ENCODE results near the gene SIGLEC11. TPM values are rescaled to one million over a fixed set of nuclear protein-coding genes. Genes with fewer than 3 reads are reported as not detected.

Gene SIGLEC11
- polyA plus RNA-seq, 2 of the 4 experiments (the other 2 are of a cell fraction), result not detected

GRCh38 chr19:50007170-50007569 lies 46.2 kb upstream of the SIGLEC11 start (continued):
- TF ChIP-seq BCL3 (IDR thresholded peaks at IDR 0.05) (no peak), NPAS2 (CRISPR knock-in tag; IDR thresholded peaks at IDR 0.05; ENCODE audit: borderline replicate concordance) (no peak), ZFP36 (IDR thresholded peaks at IDR 0.05; ENCODE audit: borderline replicate concordance, partially characterized antibody) (no peak), HOXA7 (CRISPR knock-in tag; IDR thresholded peaks at IDR 0.05) (no peak), POLR2AphosphoS2 (conservative IDR thresholded peaks at IDR 0.05; ENCODE audit: low read length) (no peak), RCOR1 (IDR thresholded peaks at IDR 0.05; ENCODE audit: low read depth, low read length) (no peak), RARB (CRISPR knock-in tag; IDR thresholded peaks at IDR 0.05) (no peak), TFCP2L1 (CRISPR knock-in tag; IDR thresholded peaks at IDR 0.05) (no peak), ELK1 (IDR thresholded peaks at IDR 0.05; ENCODE audit: low read depth, low read length) (no peak), KDM5A (IDR thresholded peaks at IDR 0.05) (no peak)

GRCh38 chr19:50005428-50005827 lies 44.5 kb upstream of the SIGLEC11 start:
- no peaks in the 10 kb centered on the region for H3K9me3 ChIP-seq
- TF ChIP-seq SMC3 (IDR thresholded peaks at IDR 0.05) (no peak), EP300 (IDR thresholded peaks at IDR 0.05) (no peak), RNF2 (IDR thresholded peaks at IDR 0.05; ENCODE audit: borderline replicate concordance, low read depth) (no peak), ZFP36 (IDR thresholded peaks at IDR 0.05; ENCODE audit: borderline replicate concordance, partially characterized antibody) (no peak), HEYL (CRISPR knock-in tag; IDR thresholded peaks at IDR 0.05) (no peak), FOSL2 (IDR thresholded peaks at IDR 0.05) (no peak), FOSL2 (CRISPR knock-in tag; IDR thresholded peaks at IDR 0.05) (no peak), RFX5 (IDR thresholded peaks at IDR 0.05) (no peak)
- TF ChIP-seq, protein P1, sequence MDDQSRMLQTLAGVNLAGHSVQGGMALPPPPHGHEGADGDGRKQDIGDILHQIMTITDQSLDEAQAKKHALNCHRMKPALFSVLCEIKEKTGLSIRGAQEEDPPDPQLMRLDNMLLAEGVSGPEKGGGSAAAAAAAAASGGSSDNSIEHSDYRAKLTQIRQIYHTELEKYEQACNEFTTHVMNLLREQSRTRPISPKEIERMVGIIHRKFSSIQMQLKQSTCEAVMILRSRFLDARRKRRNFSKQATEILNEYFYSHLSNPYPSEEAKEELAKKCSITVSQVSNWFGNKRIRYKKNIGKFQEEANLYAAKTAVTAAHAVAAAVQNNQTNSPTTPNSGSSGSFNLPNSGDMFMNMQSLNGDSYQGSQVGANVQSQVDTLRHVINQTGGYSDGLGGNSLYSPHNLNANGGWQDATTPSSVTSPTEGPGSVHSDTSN (IDR thresholded peaks at IDR 0.05), result no peak
- TF ChIP-seq, protein P2, sequence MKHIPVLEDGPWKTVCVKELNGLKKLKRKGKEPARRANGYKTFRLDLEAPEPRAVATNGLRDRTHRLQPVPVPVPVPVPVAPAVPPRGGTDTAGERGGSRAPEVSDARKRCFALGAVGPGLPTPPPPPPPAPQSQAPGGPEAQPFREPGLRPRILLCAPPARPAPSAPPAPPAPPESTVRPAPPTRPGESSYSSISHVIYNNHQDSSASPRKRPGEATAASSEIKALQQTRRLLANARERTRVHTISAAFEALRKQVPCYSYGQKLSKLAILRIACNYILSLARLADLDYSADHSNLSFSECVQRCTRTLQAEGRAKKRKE (CRISPR knock-in tag; IDR thresholded peaks at IDR 0.05; ENCODE audit: low read depth), result no peak
- no peak for ATAC-seq
- no peak for DNase-seq (ENCODE audit: low read depth in 1 of 2, low spot score in 1 of 2)
- 94% methylated on average over 12 of the region's 12 CpGs for WGBS (ENCODE audit: missing lambda C conversion rate)
- peaks cover 17% of the 10 kb centered on the region for H3K4me1 ChIP-seq
- no peak overlapping the region for H3K4me2 ChIP-seq
- no peak for FAIRE-seq
- ChIA-PET CTCF (interaction anchor here (0.7 to 4.1 kb wide), 3 partner anchors 12 to 68 kb away, joined by 3 to 24 read pairs (median 13); no protein-coding TSS in a partner anchor), POLR2A (no interaction called here)
- no peak overlapping the region for H3K27ac ChIP-seq
- H3K4me3 ChIP-seq, result no peak overlapping the region

GRCh38 chr19:50003810-50004419 lies 42.9 kb upstream of the SIGLEC11 start:
- peak; percentile 95 for FAIRE-seq

More at GRCh38 chr19:50003810-50004419, 42.9 kb upstream of the SIGLEC11 start:
- Histone ChIP-seq H3K4me2 (peak overlapping the region; percentile 73), H3K9me3 (no peaks in the 10 kb centered on the region), H3K4me1 (peaks cover 17% of the 10 kb centered on the region), H3K4me3 (no peak overlapping the region), H3K27ac (peak overlapping the region; percentile 59 to 82; a peak in 5 of 6 replicates)
- TF ChIP-seq ZNF302 (CRISPR knock-in tag; IDR thresholded peaks at IDR 0.05) (no peak), JUN (IDR thresholded peaks at IDR 0.05) (0 out of 5 replicates have a peak, but pooled peaks of 1 of the 2 experiments have one; percentile 22), SMC3 (IDR thresholded peaks at IDR 0.05) (no peak), ZC3H11A (IDR thresholded peaks at IDR 0.05) (no peak), RAD21 (conservative IDR thresholded peaks at IDR 0.05 in 1 of 2, IDR thresholded peaks at IDR 0.05 in 1 of 2) (no peak), NR3C1 (IDR thresholded peaks at IDR 0.05) (no peak), BCL3 (IDR thresholded peaks at IDR 0.05) (no peak), SREBF2 (IDR thresholded peaks at IDR 0.05) (no peak), FOSL2 (IDR thresholded peaks at IDR 0.05) (peak; percentile 79), FOSL2 (CRISPR knock-in tag; IDR thresholded peaks at IDR 0.05) (peak; percentile 92), EHMT2 (IDR thresholded peaks at IDR 0.05; ENCODE audit: low read depth) (no peak), JUNB (IDR thresholded peaks at IDR 0.05) (peak; percentile 50), RFX5 (IDR thresholded peaks at IDR 0.05) (no peak)
- TF ChIP-seq, protein P1 (IDR thresholded peaks at IDR 0.05), result no peak
- ChIA-PET POLR2A (interaction anchor here (1.0 to 1.3 kb wide), 2 partner anchors 22 to 74 kb away, joined by 4 to 6 read pairs; partner anchors contain the start of genes NUP62 and ZNF473), CTCF (interaction anchor here (0.7 to 4.1 kb wide), 10 partner anchors 9 to 66 kb away, joined by 3 to 24 read pairs (median 4); partner anchors contain the start of gene VRK3)
- 57% methylated on average over 11 of the region's 11 CpGs for whole genome bisulfite sequencing (ENCODE audit: missing lambda C conversion rate)
- ATAC-seq (peak; percentile 87 to 93), DNase-seq (ENCODE audit: low read depth in 1 of 2, low spot score in 1 of 2) (peak; percentile 86 to 93)

Measured in A549 (cell line).